T-cell (primary cell): ENCODE results near the gene ALOXE3. TPM values are rescaled to one million over a fixed set of nuclear protein-coding genes. Genes with fewer than 3 reads are reported as not detected.
A peak's percentile ranks its signal among the peaks of the same experiment; 100 is the strongest.
"Not testable (repeated sequence)": the region's sequence is repeated elsewhere in the genome, so short reads cannot be mapped to it uniquely, and the experiment has no call there.

Experiments used
- ATAC-seq, 4 experiments: fragments of 200-7000 bp in 3 of 4; fragments of 150-1000 bp in 1 of 4; cut with Tn5 transposase; replicated peaks in 1 of 4; 1 replicate in 3 of 4; 2 replicates in 1 of 4; pipeline ENCODE4 v1.10.0; 2021; ENCODE audit warnings: moderate library complexity in 3 of 4, mild to moderate bottlenecking in 2 of 4, moderate number of reproducible peaks in 1 of 4
- CTCF ChIA-PET, 2 donors: fragments of 300-600 bp; sonication (Branson Sonifier 250); formaldehyde crosslinking; loops; one replicate each; lab custom pipeline; 2022; ENCODE audit warnings: antibody characterized with exemption in 2 of 2; lab: Charles Lee
- POLR2A ChIA-PET, 2 donors: fragments of 300-600 bp; sonication (Branson Sonifier 250); formaldehyde crosslinking; loops; one replicate each; lab custom pipeline; 2022; ENCODE audit warnings: antibody characterized with exemption in 2 of 2; lab: Charles Lee
- DNase-seq, 35 experiments: peaks; one replicate each; pipeline versions ENCODE4 v3.0.0 to v3.0.0-alpha.2; 2013 to 2023
- H3K27ac ChIP-seq: one replicate; pipeline ENCODE4 v1.5.1; 2013; ENCODE audit warnings: low read length
- H3K27me3 ChIP-seq, 2 experiments: replicated peaks in 1 of 2; 1 replicate in 1 of 2; 2 replicates in 1 of 2; pipeline versions ENCODE4 v1.6.1 to v1.7.0; 2013; ENCODE audit warnings: low read length in 1 of 2, mixed read lengths in 1 of 2; ENCODE audit not compliant: control insufficient read depth in 2 of 2, insufficient read depth in 2 of 2; ENCODE audit errors: extremely low read depth in 1 of 2
- H3K36me3 ChIP-seq, 2 donors: 1 replicate in 1 of 2; 2 replicates in 1 of 2; pipeline versions ENCODE4 v1.6.1 to v1.7.0; 2013; ENCODE audit warnings: low read length in 1 of 2; ENCODE audit not compliant: control insufficient read depth in 2 of 2, insufficient read depth in 1 of 2; ENCODE audit errors: extremely low read depth in 1 of 2
- H3K4me1 ChIP-seq, 2 experiments: 1 replicate in 1 of 2; 2 replicates in 1 of 2; pipeline versions ENCODE4 v1.6.1 to v1.7.0; 2013; ENCODE audit warnings: low read length in 2 of 2, mixed read lengths in 1 of 2; ENCODE audit not compliant: insufficient read depth in 2 of 2, control insufficient read depth in 1 of 2; ENCODE audit errors: extremely low read depth in 1 of 2
- H3K4me3 ChIP-seq, 2 donors: 1 replicate in 1 of 2; 2 replicates in 1 of 2; pipeline versions ENCODE4 v1.5.1 to v1.7.0; 2013; ENCODE audit warnings: mild to moderate bottlenecking in 2 of 2, low read length in 1 of 2, moderate library complexity in 1 of 2; ENCODE audit not compliant: control insufficient read depth in 1 of 2; ENCODE audit errors: extremely low read depth in 1 of 2
- H3K9me3 ChIP-seq: 2 replicates; pipeline ENCODE4 v1.7.0; 2013
- H3K27ac Mint-ChIP-seq, 2 donors: one replicate each; pipeline ENCODE4 v1.8.0; 2020 to 2021; ENCODE audit warnings: mild to moderate bottlenecking in 2 of 2, mixed read lengths in 2 of 2
- H3K27me3 Mint-ChIP-seq, 2 donors: one replicate each; pipeline ENCODE4 v1.8.0; 2021 to 2022; ENCODE audit warnings: mixed read lengths in 2 of 2
- H3K36me3 Mint-ChIP-seq: one replicate; pipeline ENCODE4 v1.8.0; 2021; ENCODE audit warnings: mixed read lengths
- H3K4me1 Mint-ChIP-seq, 3 donors: one replicate each; pipeline ENCODE4 v1.8.0; 2020 to 2022; ENCODE audit warnings: mixed read lengths in 3 of 3, mild to moderate bottlenecking in 1 of 3
- H3K4me3 Mint-ChIP-seq, 3 donors: one replicate each; pipeline ENCODE4 v1.8.0; 2020 to 2022; ENCODE audit warnings: mild to moderate bottlenecking in 3 of 3, mixed read lengths in 3 of 3, moderate library complexity in 3 of 3
- H3K9me3 Mint-ChIP-seq, 3 donors: one replicate each; pipeline ENCODE4 v1.8.0; 2020 to 2022; ENCODE audit warnings: mixed read lengths in 3 of 3
- WGBS: methylation state at CpG from one replicate; pipeline ENCODE4 v1.1.5; 2013; ENCODE audit warnings: missing lambda C conversion rate; ENCODE audit not compliant: insufficient coverage; 5-methylcytosine and 5-hydroxymethylcytosine counted together
- total RNA-seq, 35 experiments: library from RNA in 6 of 35; stranded (reverse) in 6 of 35; fragments of 120-200 nt in 1 of 35; gene quantifications; one replicate each; pipeline versions ENCODE4 v1.2.1 to v1.2.4 and lab custom pipeline; 2013 to 2026

The ALOXE3 gene
- total RNA-seq, 5 donors from 2014 or later (not counting 1 experiment from before 2014, with no cell fraction given), result 0.13 to 1.2 (median 0.19) TPM; not detected in 1

- peaks cover 0 to 4% (median 4%) of the 10 kb centered on the region in 3 donors for H3K4me1 Mint-ChIP-seq
- peaks cover 0 to 10% of the 10 kb centered on the region in 2 experiments for H3K4me1 ChIP-seq
- no peak overlapping the region for H3K27ac Mint-ChIP-seq
- WGBS, result 18% methylated on average over 54 of the region's 63 CpGs
- peaks cover 14 to 29% of the 10 kb centered on the region in 2 donors for H3K27me3 Mint-ChIP-seq
- no peaks in the 10 kb centered on the region for H3K36me3 Mint-ChIP-seq
- peak overlapping the region; percentile 46 to 59 for H3K4me3 ChIP-seq
- CTCF ChIA-PET, result interaction anchor here (0.7 to 2.4 kb wide), 14 partner anchors 10 to 138 kb away, joined by 3 to 14 read pairs (median 6); no protein-coding TSS in a partner anchor
- H3K4me3 Mint-ChIP-seq, result peak overlapping the region; percentile 60 to 73 (median 68)
- ATAC-seq, result peak; percentile 95 to 98 (median 98)
- H3K36me3 ChIP-seq, result no peaks in the 10 kb centered on the region
- H3K9me3 Mint-ChIP-seq, result no peaks in the 10 kb centered on the region
- no peaks in the 10 kb centered on the region for H3K9me3 ChIP-seq
- H3K27ac ChIP-seq, result no peak overlapping the region
- DNase-seq, result peak; percentile 60 to 90 (median 77)
- POLR2A ChIA-PET, result interaction anchor here in 1 of 2 donors (0.9 kb wide), 1 partner anchor 30 kb away, joined by 3 read pairs; no protein-coding TSS in a partner anchor
- peaks cover 0 to 63% of the 10 kb centered on the region in 2 experiments for H3K27me3 ChIP-seq
Measured at GRCh38 chr17:8109661-8110455, 8.5 kb downstream of the ALOXE3 start.

GRCh38 chr17:8108972-8109660, 9.2 kb downstream of the ALOXE3 start:
- Histone ChIP-seq H3K27me3 (peaks cover 0 to 61% of the 10 kb centered on the region in 2 experiments), H3K36me3 (no peaks in the 10 kb centered on the region), H3K4me3 (no peak overlapping the region), H3K4me1 (peaks cover 0 to 10% of the 10 kb centered on the region in 2 experiments), H3K27ac (no peak overlapping the region), H3K9me3 (no peaks in the 10 kb centered on the region)
- DNase-seq (no peak), ATAC-seq (no peak)
- WGBS, result 90% methylated on average over 21 of the region's 33 CpGs
- no peaks in the 10 kb centered on the region for H3K9me3 Mint-ChIP-seq
- POLR2A ChIA-PET, result no interaction called here
- no peak overlapping the region for H3K27ac Mint-ChIP-seq
- H3K36me3 Mint-ChIP-seq, result no peaks in the 10 kb centered on the region
- peaks cover 7 to 22% of the 10 kb centered on the region in 2 donors for H3K27me3 Mint-ChIP-seq
- CTCF ChIA-PET, result interaction anchor here (1.0 to 2.4 kb wide), 6 partner anchors 10 to 49 kb away, joined by 6 to 14 read pairs (median 12); no protein-coding TSS in a partner anchor
- H3K4me3 Mint-ChIP-seq, result peak overlapping the region in 2 of 3 donors; percentile 13 to 60
- H3K4me1 Mint-ChIP-seq, result peaks cover 0 to 4% (median 4%) of the 10 kb centered on the region in 3 donors

- H3K4me3 ChIP-seq, H3K36me3 Mint-ChIP-seq, DNase-seq, H3K4me1 Mint-ChIP-seq, H3K27me3 Mint-ChIP-seq, H3K27ac Mint-ChIP-seq, H3K9me3 Mint-ChIP-seq, H3K36me3 ChIP-seq, H3K27ac ChIP-seq, H3K4me3 Mint-ChIP-seq, ATAC-seq, H3K9me3 ChIP-seq: not testable (repeated sequence)
- Histone ChIP-seq H3K27me3 (peaks cover 0 to 50% of the 10 kb centered on the region in 2 experiments), H3K4me1 (peaks cover 0 to 10% of the 10 kb centered on the region in 2 experiments)
- POLR2A ChIA-PET, result interaction anchor here in 1 of 2 donors (1.3 kb wide), 1 partner anchor 23 kb away, joined by 3 read pairs; no protein-coding TSS in a partner anchor
- CTCF ChIA-PET, result interaction anchor here in 1 of 2 donors (0.6 kb wide), 1 partner anchor 137 kb away, joined by 4 read pairs; no protein-coding TSS in a partner anchor
- WGBS, result 91% methylated on average over 4 of the region's 4 CpGs
Measured at GRCh38 chr17:8106980-8107379, 11.3 kb downstream of the ALOXE3 start.

- no peaks in the 10 kb centered on the region for H3K9me3 Mint-ChIP-seq
- Histone ChIP-seq H3K4me1 (peaks cover 0 to 10% of the 10 kb centered on the region in 2 experiments), H3K4me3 (no peak overlapping the region), H3K36me3 (no peaks in the 10 kb centered on the region), H3K27ac (no peak overlapping the region), H3K27me3 (peaks cover 0 to 40% of the 10 kb centered on the region in 2 experiments), H3K9me3 (no peaks in the 10 kb centered on the region)
- WGBS, result 66% methylated on average over 2 of the region's 5 CpGs
- H3K4me3 Mint-ChIP-seq, result no peak overlapping the region
- H3K27me3 Mint-ChIP-seq, result peaks cover 0 to 1% of the 10 kb centered on the region in 2 donors
- CTCF ChIA-PET, result interaction anchor here in 1 of 2 donors (0.6 kb wide), 1 partner anchor 137 kb away, joined by 3 read pairs; no protein-coding TSS in a partner anchor
- POLR2A ChIA-PET, result no interaction called here
- no peaks in the 10 kb centered on the region for H3K36me3 Mint-ChIP-seq
- peaks cover 0 to 4% (median 4%) of the 10 kb centered on the region in 3 donors for H3K4me1 Mint-ChIP-seq
- ATAC-seq, result no peak
- no peak overlapping the region for H3K27ac Mint-ChIP-seq
- no peak for DNase-seq
Measured at GRCh38 chr17:8105957-8106398, 12.3 kb downstream of the ALOXE3 start.

- H3K4me3 ChIP-seq, result no peak overlapping the region
- no peak overlapping the region for H3K4me3 Mint-ChIP-seq
- H3K4me1 ChIP-seq, result peaks cover 0 to 4% of the 10 kb centered on the region in 2 experiments
- H3K27me3 ChIP-seq, result peaks cover 0 to 31% of the 10 kb centered on the region in 2 experiments
- DNase-seq (no peak), ATAC-seq (no peak)
- no peaks in the 10 kb centered on the region for H3K36me3 ChIP-seq
- H3K27ac ChIP-seq, result no peak overlapping the region
- no peaks in the 10 kb centered on the region for H3K36me3 Mint-ChIP-seq
- peaks cover 0 to 2% (median 0%) of the 10 kb centered on the region in 3 donors for H3K4me1 Mint-ChIP-seq
- H3K27me3 Mint-ChIP-seq, result no peaks in the 10 kb centered on the region
- no peaks in the 10 kb centered on the region for H3K9me3 Mint-ChIP-seq
- H3K9me3 ChIP-seq, result no peaks in the 10 kb centered on the region
- POLR2A ChIA-PET, result no interaction called here
- CTCF ChIA-PET, result interaction anchor here in 1 of 2 donors (0.7 to 2.7 kb wide), 2 partner anchors 11 to 14 kb away, joined by 3 to 10 read pairs; no protein-coding TSS in a partner anchor
- WGBS, result 68% methylated on average over 8 of the region's 8 CpGs
- no peak overlapping the region for H3K27ac Mint-ChIP-seq
Measured at GRCh38 chr17:8104911-8105310, 13.4 kb downstream of the ALOXE3 start.

GRCh38 chr17:8103549-8103948, 14.8 kb downstream of the ALOXE3 start:
- CTCF ChIA-PET, result interaction anchor here in 1 of 2 donors (2.7 kb wide), 1 partner anchor 9 kb away, joined by 10 read pairs; no protein-coding TSS in a partner anchor
- H3K36me3 ChIP-seq, result no peaks in the 10 kb centered on the region
- Mint-ChIP-seq H3K27me3 (no peaks in the 10 kb centered on the region), H3K4me1 (no peaks in the 10 kb centered on the region), H3K9me3 (no peaks in the 10 kb centered on the region), H3K36me3 (no peaks in the 10 kb centered on the region), H3K27ac (no peak overlapping the region), H3K4me3 (no peak overlapping the region)
- WGBS, result 100% methylated on average over 3 of the region's 4 CpGs
- no peak overlapping the region for H3K27ac ChIP-seq
- DNase-seq (no peak), ATAC-seq (no peak)
- H3K9me3 ChIP-seq, result no peaks in the 10 kb centered on the region
- POLR2A ChIA-PET, result no interaction called here
- no peak overlapping the region for H3K4me3 ChIP-seq
- H3K27me3 ChIP-seq, result peaks cover 0 to 19% of the 10 kb centered on the region in 2 experiments
- H3K4me1 ChIP-seq, result no peaks in the 10 kb centered on the region
